ENCODE results near the gene ADAMTS2. TPM values are rescaled to one million over a fixed set of nuclear protein-coding genes. Genes with fewer than 3 reads are reported as not detected.

The ADAMTS2 gene
- total and polyA plus RNA-seq, 2 experiments from 2014 or later, result 62.0 to 132 TPM

- H3K27ac ChIP-seq, result no peak overlapping the region
Observed at GRCh38 chr5:179354305-179354882, 9.1 kb upstream of the ADAMTS2 start.

GRCh38 chr5:179348843-179349242, 3.6 kb upstream of the ADAMTS2 start:
- Histone ChIP-seq H3K4me3 (no peak overlapping the region), H3F3A (ENCODE audit: insufficient read depth) (peaks cover 7% of the 10 kb centered on the region; the same call in 1 of the 2 replicates), H3K27me3 (replicated peaks; ENCODE audit: insufficient read depth) (no peaks in the 10 kb centered on the region), H2AFZ (no peak overlapping the region), H3K4me2 (ENCODE audit: unreplicated experiment) (no peak overlapping the region), H3K9me3 (ENCODE audit: low read depth) (no peaks in the 10 kb centered on the region), H3K36me3 (ENCODE audit: low read depth) (no peaks in the 10 kb centered on the region), H3K9me2 (ENCODE audit: insufficient read depth) (no peaks in the 10 kb centered on the region), H3K79me2 (ENCODE audit: insufficient read depth) (peaks cover 8% of the 10 kb centered on the region; the same call in 1 of the 2 replicates), H3K27ac (no peak overlapping the region), H3K9ac (no peak overlapping the region), H4K20me1 (ENCODE audit: insufficient read depth) (no peaks in the 10 kb centered on the region), H3K4me1 (ENCODE audit: insufficient read depth) (no peaks in the 10 kb centered on the region)
- TF ChIP-seq EZH2 (IDR thresholded peaks at IDR 0.05; ENCODE audit: insufficient read depth, poor library complexity, severe bottlenecking) (no peak), EZH2phosphoT487 (IDR thresholded peaks at IDR 0.05; ENCODE audit: insufficient read depth, low read depth) (no peak)
- in situ Hi-C loops (cut with MboI), result loop anchor here (10.0 kb wide), 1 partner anchor 184 kb away; no protein-coding TSS in a partner anchor
- no peak for DNase-seq
- 84 to 87% methylated on average over 10 of the region's 10 CpGs for WGBS, 2 experiments (ENCODE audit: low coverage in 1 of 2, low lambda C conversion rate in 2 of 2, missing lambda C conversion rate in 2 of 2)

More at GRCh38 chr5:179354305-179354882, 9.1 kb upstream of the ADAMTS2 start:
- Histone ChIP-seq H3K4me1 (ENCODE audit: insufficient read depth) (no peaks in the 10 kb centered on the region), H3F3A (ENCODE audit: insufficient read depth) (no peaks in the 10 kb centered on the region), H2AFZ (no peak overlapping the region), H3K9ac (no peak overlapping the region), H3K79me2 (ENCODE audit: insufficient read depth) (no peaks in the 10 kb centered on the region), H3K27me3 (replicated peaks; ENCODE audit: insufficient read depth) (no peaks in the 10 kb centered on the region; the same call in 1 of the 2 replicates), H3K9me3 (ENCODE audit: low read depth) (no peaks in the 10 kb centered on the region), H3K9me2 (ENCODE audit: insufficient read depth) (no peaks in the 10 kb centered on the region), H4K20me1 (ENCODE audit: insufficient read depth) (no peaks in the 10 kb centered on the region), H3K4me2 (ENCODE audit: unreplicated experiment) (no peak overlapping the region), H3K36me3 (ENCODE audit: low read depth) (no peaks in the 10 kb centered on the region), H3K4me3 (no peak overlapping the region)
- no peak for DNase-seq
- TF ChIP-seq EZH2phosphoT487 (IDR thresholded peaks at IDR 0.05; ENCODE audit: insufficient read depth, low read depth) (no peak), EZH2 (IDR thresholded peaks at IDR 0.05; ENCODE audit: insufficient read depth, poor library complexity, severe bottlenecking) (no peak)
- 82 to 83% methylated on average over 20 to 23 of the region's 23 CpGs for WGBS, 2 experiments (ENCODE audit: low coverage in 1 of 2, low lambda C conversion rate in 2 of 2, missing lambda C conversion rate in 2 of 2)
- in situ Hi-C loops (cut with MboI), result no loop called here

GRCh38 chr5:179348011-179348530, 2.8 kb upstream of the ADAMTS2 start:
- 88% methylated on average over 15 of the region's 15 CpGs for WGBS, 2 experiments (ENCODE audit: low coverage in 1 of 2, low lambda C conversion rate in 2 of 2, missing lambda C conversion rate in 2 of 2)
- Histone ChIP-seq H3K4me2 (ENCODE audit: unreplicated experiment) (no peak overlapping the region), H3K9me2 (ENCODE audit: insufficient read depth) (no peaks in the 10 kb centered on the region), H3K27me3 (replicated peaks; ENCODE audit: insufficient read depth) (no peaks in the 10 kb centered on the region), H3K79me2 (ENCODE audit: insufficient read depth) (peaks cover 16% of the 10 kb centered on the region), H4K20me1 (ENCODE audit: insufficient read depth) (no peaks in the 10 kb centered on the region), H2AFZ (no peak overlapping the region), H3K36me3 (ENCODE audit: low read depth) (no peaks in the 10 kb centered on the region), H3F3A (ENCODE audit: insufficient read depth) (peaks cover 7% of the 10 kb centered on the region; the same call in 1 of the 2 replicates), H3K4me1 (ENCODE audit: insufficient read depth) (peaks cover 4% of the 10 kb centered on the region; the same call in 1 of the 2 replicates), H3K27ac (no peak overlapping the region), H3K4me3 (no peak overlapping the region), H3K9me3 (ENCODE audit: low read depth) (no peaks in the 10 kb centered on the region), H3K9ac (no peak overlapping the region)
- in situ Hi-C loops (cut with MboI), result loop anchor here (10.0 kb wide), 1 partner anchor 183 kb away; no protein-coding TSS in a partner anchor
- no peak for TF ChIP-seq EZH2 (IDR thresholded peaks at IDR 0.05; ENCODE audit: insufficient read depth, poor library complexity, severe bottlenecking)
- no peak for TF ChIP-seq EZH2phosphoT487 (IDR thresholded peaks at IDR 0.05; ENCODE audit: insufficient read depth, low read depth)
- DNase-seq, result no peak

GRCh38 chr5:179347581-179347980, 2.3 kb upstream of the ADAMTS2 start:
- Histone ChIP-seq H3K4me1 (ENCODE audit: insufficient read depth) (peaks cover 7% of the 10 kb centered on the region; the same call in 1 of the 2 replicates), H3K4me2 (ENCODE audit: unreplicated experiment) (no peak overlapping the region), H3K36me3 (ENCODE audit: low read depth) (no peaks in the 10 kb centered on the region), H2AFZ (no peak overlapping the region), H3K27ac (no peak overlapping the region), H3K9me3 (ENCODE audit: low read depth) (no peaks in the 10 kb centered on the region), H3K9ac (no peak overlapping the region), H4K20me1 (ENCODE audit: insufficient read depth) (no peaks in the 10 kb centered on the region), H3F3A (ENCODE audit: insufficient read depth) (peaks cover 7% of the 10 kb centered on the region; the same call in 1 of the 2 replicates), H3K4me3 (no peak overlapping the region), H3K9me2 (ENCODE audit: insufficient read depth) (no peaks in the 10 kb centered on the region), H3K27me3 (replicated peaks; ENCODE audit: insufficient read depth) (no peaks in the 10 kb centered on the region), H3K79me2 (ENCODE audit: insufficient read depth) (peaks cover 21% of the 10 kb centered on the region)
- TF ChIP-seq EZH2phosphoT487 (IDR thresholded peaks at IDR 0.05; ENCODE audit: insufficient read depth, low read depth) (no peak), EZH2 (IDR thresholded peaks at IDR 0.05; ENCODE audit: insufficient read depth, poor library complexity, severe bottlenecking) (no peak)
- 70 to 72% methylated on average over 2 of the region's 2 CpGs for WGBS, 2 experiments (ENCODE audit: low coverage in 1 of 2, low lambda C conversion rate in 2 of 2, missing lambda C conversion rate in 2 of 2)
- DNase-seq, result no peak
- in situ Hi-C loops (cut with MboI), result loop anchor here (10.0 kb wide), 1 partner anchor 183 kb away; no protein-coding TSS in a partner anchor
